Common myeloid progenitor, CD34-positive (primary cell): ENCODE measurements around the gene TRIP13.

Experiments used
- CTCF ChIA-PET: fragments of 350-600 bp; sonication (Branson Sonifier 250); formaldehyde crosslinking; loops from one replicate; lab custom pipeline; 2021; ENCODE audit warnings: antibody characterized with exemption; lab: Charles Lee
- POLR2A ChIA-PET: fragments of 350-600 bp; sonication (Branson Sonifier 250); formaldehyde crosslinking; loops from one replicate; lab custom pipeline; 2021; ENCODE audit warnings: antibody characterized with exemption; lab: Charles Lee
- DNase-seq, 3 donors: peaks; one replicate each; pipeline versions ENCODE4 v3.0.0 to v3.0.0-alpha.2; 2013
- H3K27ac ChIP-seq, 2 experiments: 1 replicate in 1 of 2; 2 replicates in 1 of 2; pipeline ENCODE4 v1.7.0; 2013; ENCODE audit warnings: inconsistent platforms in 2 of 2, low read length in 2 of 2, mild to moderate bottlenecking in 2 of 2, low read depth in 1 of 2, moderate library complexity in 1 of 2; ENCODE audit not compliant: severe bottlenecking in 2 of 2, insufficient read depth in 1 of 2, poor library complexity in 1 of 2
- H3K27me3 ChIP-seq, 5 experiments: replicated peaks in 2 of 5; 1 replicate in 3 of 5; 2 replicates in 2 of 5; pipeline versions ENCODE4 v1.6.1 to v1.7.0; 2013; ENCODE audit warnings: low read length in 4 of 5, mild to moderate bottlenecking in 2 of 5, moderate library complexity in 2 of 5, inconsistent platforms in 1 of 5; ENCODE audit not compliant: insufficient read depth in 5 of 5, control insufficient read depth in 4 of 5
- H3K36me3 ChIP-seq, 4 experiments: 1 replicate in 2 of 4; 2 replicates in 2 of 4; pipeline versions ENCODE4 v1.6.1 to v1.7.0; 2013; ENCODE audit warnings: low read length in 3 of 4, control low read depth in 1 of 4, mild to moderate bottlenecking in 1 of 4; ENCODE audit not compliant: control insufficient read depth in 4 of 4, insufficient read depth in 4 of 4
- H3K4me1 ChIP-seq, 4 experiments: 1 replicate in 3 of 4; 2 replicates in 1 of 4; pipeline versions ENCODE4 v1.6.1 to v1.7.1; 2013; ENCODE audit warnings: low read length in 3 of 4, mild to moderate bottlenecking in 3 of 4, control low read depth in 1 of 4, inconsistent platforms in 1 of 4, moderate library complexity in 1 of 4; ENCODE audit not compliant: control insufficient read depth in 4 of 4, insufficient read depth in 4 of 4; ENCODE audit errors: control extremely low read depth in 1 of 4
- H3K4me3 ChIP-seq, 7 experiments: 1 replicate in 4 of 7; 2 replicates in 3 of 7; pipeline versions ENCODE4 v1.5.1 to v1.7.0; 2013; ENCODE audit warnings: mild to moderate bottlenecking in 7 of 7, low read length in 6 of 7, moderate library complexity in 6 of 7, inconsistent platforms in 2 of 7, low read depth in 2 of 7, control low read depth in 1 of 7; ENCODE audit not compliant: insufficient read depth in 4 of 7, control insufficient read depth in 1 of 7; ENCODE audit errors: extremely low read depth in 1 of 7
- H3K9me3 ChIP-seq, 5 experiments: 1 replicate in 4 of 5; 2 replicates in 1 of 5; pipeline versions ENCODE4 v1.6.1 to v1.7.1; 2013; ENCODE audit warnings: low read length in 4 of 5, mild to moderate bottlenecking in 2 of 5, inconsistent platforms in 1 of 5, low read depth in 1 of 5, moderate library complexity in 1 of 5; ENCODE audit not compliant: control insufficient read depth in 4 of 5, insufficient read depth in 2 of 5; ENCODE audit errors: control extremely low read depth in 1 of 5
- WGBS: methylation state at CpG from one replicate; pipeline ENCODE4 v1.1.5; 2013; ENCODE audit not compliant: insufficient coverage; 5-methylcytosine and 5-hydroxymethylcytosine counted together

Gene TRIP13

DNA sequence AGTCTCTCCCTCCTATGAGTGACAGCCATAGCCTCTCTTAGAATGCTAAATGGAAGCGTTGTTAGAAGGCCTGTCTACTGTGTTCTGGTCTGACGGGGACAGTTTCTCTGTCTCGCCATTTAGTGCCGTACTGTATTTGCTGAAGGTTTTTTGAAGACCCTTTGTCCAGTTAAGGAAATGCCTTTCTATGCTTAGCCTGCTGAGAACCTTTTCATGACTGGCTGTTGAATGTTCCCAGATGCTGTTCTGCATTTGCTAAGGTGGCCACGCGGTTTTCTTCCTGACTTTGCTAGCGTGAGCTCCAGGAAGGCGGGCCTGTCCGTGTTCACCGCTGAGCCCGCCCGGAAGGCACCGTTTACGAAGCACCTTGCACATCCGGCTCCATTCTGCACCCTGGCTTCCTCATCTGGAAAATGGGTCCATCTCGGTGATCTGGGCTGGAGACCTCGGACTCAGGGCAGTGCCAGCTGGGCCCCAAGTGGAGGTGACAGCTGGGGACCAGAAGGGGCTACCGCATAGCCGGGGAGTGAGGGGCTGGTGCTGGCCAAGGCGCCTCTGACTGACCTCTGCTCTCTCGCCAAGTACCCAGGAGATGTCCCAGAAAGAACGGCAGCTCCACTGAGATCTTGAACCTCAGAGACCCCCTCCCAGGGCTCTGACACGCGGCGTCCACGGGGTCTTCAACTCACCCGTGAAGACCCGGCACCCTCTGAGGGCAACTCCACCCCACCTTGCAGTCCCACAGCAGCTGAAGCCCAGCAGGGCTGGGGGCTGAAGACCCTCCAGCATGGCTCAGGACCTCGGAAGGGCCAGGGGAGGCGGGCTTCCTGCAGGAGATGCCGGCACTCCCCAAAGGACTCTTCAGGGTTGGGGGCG, 63.4 kb downstream of the TRIP13 start:
- H3K9me3 ChIP-seq = peaks cover 0 to 6% (median 1%) of the 10 kb centered on the region in 5 experiments
- no peaks in the 10 kb centered on the region for H3K36me3 ChIP-seq
- POLR2A ChIA-PET = no interaction called here
- WGBS = 85% methylated on average over 32 of the region's 32 CpGs
- H3K4me3 ChIP-seq = no peak overlapping the region
- H3K27me3 ChIP-seq = peaks cover 2 to 70% (median 15%) of the 10 kb centered on the region in 5 experiments
- H3K4me1 ChIP-seq = peaks cover 0 to 9% (median 3%) of the 10 kb centered on the region in 4 experiments
- no peak for DNase-seq
- CTCF ChIA-PET = interaction anchor here (0.8 kb wide), 1 partner anchor 10 kb away, joined by 3 read pairs; no protein-coding TSS in a partner anchor
- no peak overlapping the region for H3K27ac ChIP-seq

DNA sequence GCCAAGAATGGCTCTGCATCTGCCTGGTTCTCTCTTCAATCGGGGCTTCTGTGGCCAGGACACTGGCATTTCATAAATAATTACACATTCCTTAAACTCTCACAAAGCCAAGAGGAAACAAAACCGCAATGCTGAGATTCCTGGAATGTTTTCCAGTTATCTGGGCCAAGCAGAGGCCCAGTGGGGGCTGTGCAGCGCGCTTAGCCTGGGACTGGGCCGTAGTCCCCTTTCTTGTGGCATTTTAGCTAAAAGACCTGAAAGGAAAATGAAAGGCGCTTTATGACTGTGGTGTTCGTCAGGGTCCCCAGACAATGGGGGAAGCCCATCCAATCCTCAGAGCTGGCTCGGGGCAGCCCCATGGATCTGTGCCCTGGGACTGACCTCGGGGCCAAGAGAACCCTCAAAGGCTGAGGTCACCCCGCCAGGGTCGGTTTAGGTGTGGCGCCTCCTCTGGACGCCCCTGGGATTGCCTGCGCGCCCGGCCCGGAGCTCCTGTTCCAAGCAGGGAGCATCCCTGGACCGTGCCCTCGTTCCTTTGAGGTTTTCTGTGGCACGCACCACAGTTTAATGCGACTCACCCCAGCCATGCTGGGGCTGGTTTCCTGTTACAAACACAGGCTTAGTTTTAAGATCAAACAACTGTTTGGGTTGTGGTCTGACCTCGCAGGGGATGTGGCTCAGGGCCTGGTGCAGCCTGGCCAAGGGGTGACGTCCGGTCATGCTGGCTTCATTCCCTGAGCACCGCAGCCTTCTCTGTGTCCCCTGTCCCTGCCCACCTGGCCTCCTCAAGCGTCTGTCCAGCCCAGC, 64.5 kb downstream of the TRIP13 start:
- peak in 2 of 3 donors; percentile 56 to 62 for DNase-seq
- 36% methylated on average over 24 of the region's 26 CpGs for WGBS
- no peak overlapping the region for H3K27ac ChIP-seq
- no peaks in the 10 kb centered on the region for H3K9me3 ChIP-seq
- peaks cover 2 to 62% (median 15%) of the 10 kb centered on the region in 5 experiments for H3K27me3 ChIP-seq
- CTCF ChIA-PET = interaction anchor here (0.8 kb wide), 1 partner anchor 9 kb away, joined by 3 read pairs; no protein-coding TSS in a partner anchor
- POLR2A ChIA-PET = no interaction called here
- no peaks in the 10 kb centered on the region for H3K36me3 ChIP-seq
- H3K4me1 ChIP-seq = peaks cover 0 to 9% (median 3%) of the 10 kb centered on the region in 4 experiments
- no peak overlapping the region for H3K4me3 ChIP-seq

DNA sequence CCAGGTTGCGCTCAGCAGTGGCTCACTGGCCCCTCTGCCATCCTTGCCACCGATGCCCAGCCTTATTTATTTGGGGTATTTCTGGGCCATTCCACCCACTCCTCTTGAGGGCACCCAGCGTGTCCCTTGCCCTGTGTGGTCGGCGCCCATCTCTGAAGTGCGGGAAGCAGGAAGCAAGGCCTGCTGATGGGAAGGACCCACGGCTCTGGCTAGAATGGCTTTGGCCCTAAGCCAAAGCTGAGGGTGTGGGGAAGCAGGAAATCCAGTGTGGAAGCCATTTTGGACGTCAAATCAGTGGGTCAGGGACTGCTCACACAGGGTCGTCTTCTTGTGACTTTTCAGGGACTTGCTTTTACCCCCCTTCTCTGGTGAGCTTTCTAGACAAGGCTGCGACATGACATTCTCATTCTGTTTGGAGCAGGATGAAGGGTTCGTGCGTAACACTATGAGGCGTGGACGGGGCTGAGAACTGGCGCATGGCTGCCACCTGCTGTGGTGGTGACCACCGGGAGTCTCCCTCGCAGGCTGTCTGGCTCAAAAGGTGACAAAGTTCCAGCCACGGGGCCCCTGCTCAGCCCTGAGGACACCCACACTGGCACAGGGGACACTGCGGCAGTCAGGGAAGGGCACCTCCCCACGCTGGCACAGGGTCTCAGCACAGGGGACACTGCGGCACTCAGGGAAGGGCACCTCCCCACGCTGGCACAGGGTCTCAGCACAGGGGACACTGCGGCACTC, 65.2 kb downstream of the TRIP13 start:
- Histone ChIP-seq H3K36me3 (no peaks in the 10 kb centered on the region), H3K27me3 (peaks cover 2 to 56% (median 15%) of the 10 kb centered on the region in 5 experiments), H3K27ac (no peak overlapping the region), H3K9me3 (no peaks in the 10 kb centered on the region), H3K4me1 (peaks cover 0 to 9% (median 3%) of the 10 kb centered on the region in 4 experiments), H3K4me3 (no peak overlapping the region)
- POLR2A ChIA-PET = no interaction called here
- no peak for DNase-seq
- CTCF ChIA-PET = no interaction called here
- 76% methylated on average over 20 of the region's 23 CpGs for WGBS

GRCh38 chr5:958701-959571, 66.3 kb downstream of the TRIP13 start:
- no peak overlapping the region for H3K27ac ChIP-seq
- WGBS = 84% methylated on average over 47 of the region's 48 CpGs
- H3K4me3 ChIP-seq = no peak overlapping the region

GRCh38 chr5:959581-960531, 67.2 kb downstream of the TRIP13 start:
- 80% methylated on average over 32 of the region's 47 CpGs for WGBS
- peaks cover 0 to 9% (median 3%) of the 10 kb centered on the region in 4 experiments for H3K4me1 ChIP-seq
- H3K4me3 ChIP-seq = no peak overlapping the region
- ChIA-PET POLR2A (no interaction called here), CTCF (no interaction called here)
- no peak overlapping the region for H3K27ac ChIP-seq
- H3K36me3 ChIP-seq = no peaks in the 10 kb centered on the region
- no peaks in the 10 kb centered on the region for H3K9me3 ChIP-seq
- H3K27me3 ChIP-seq = peaks cover 2 to 46% (median 11%) of the 10 kb centered on the region in 5 experiments
- DNase-seq = no peak

More at GRCh38 chr5:958701-959571, 66.3 kb downstream of the TRIP13 start:
- ChIA-PET CTCF (no interaction called here), POLR2A (no interaction called here)
- no peak for DNase-seq
- H3K36me3 ChIP-seq = no peaks in the 10 kb centered on the region
- peaks cover 0 to 9% (median 3%) of the 10 kb centered on the region in 4 experiments for H3K4me1 ChIP-seq
- no peaks in the 10 kb centered on the region for H3K9me3 ChIP-seq
- peaks cover 2 to 46% (median 11%) of the 10 kb centered on the region in 5 experiments for H3K27me3 ChIP-seq
